ENCODE measurements around the gene DCPS.
A peak's percentile ranks its signal among the peaks of the same experiment; 100 is the strongest.
"Not testable (repeated sequence)": the region's sequence is repeated elsewhere in the genome, so short reads cannot be mapped to it uniquely, and the experiment has no call there.

DCPS gene

GRCh38 chr11:126303623-126304456 lies at the start of gene DCPS:
Gene DCPS (plus strand): TSS chr11:126304060. CDS start chr11:126304081, 21 bp downstream.
- peak; percentile 81 for DNase-seq (ENCODE audit: low read depth)

GRCh38 chr11:126254819-126255218 lies 49.0 kb upstream of the DCPS start:
- no peak for DNase-seq (ENCODE audit: low read depth)

- not testable (repeated sequence) for DNase-seq (ENCODE audit: low read depth)
Measured at GRCh38 chr11:126255507-126255906, 48.4 kb upstream of the DCPS start.

- no peak for DNase-seq (ENCODE audit: low read depth)
Measured at GRCh38 chr11:126256216-126256615, 47.6 kb upstream of the DCPS start.

DNA sequence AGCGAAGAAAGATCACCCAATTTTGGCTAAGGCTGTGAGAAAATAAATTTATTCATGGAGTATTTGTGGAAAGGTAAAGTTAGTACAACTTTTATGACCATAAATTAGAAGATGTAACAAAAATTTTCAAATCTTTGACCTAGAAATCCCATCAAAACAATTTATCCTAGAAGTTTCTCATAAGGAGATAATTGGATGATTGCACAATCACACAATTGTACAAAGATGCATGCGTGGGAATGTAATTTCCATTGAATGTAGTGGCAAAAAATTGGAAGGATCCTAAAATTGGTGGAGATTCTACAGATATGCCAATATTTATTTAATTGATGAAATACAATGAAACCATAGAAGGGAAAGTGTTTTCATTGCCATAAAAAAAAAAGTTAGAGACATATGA lies 46.7 kb upstream of the DCPS start:
- DNase-seq (ENCODE audit: low read depth): no peak

GRCh38 chr11:126257764-126258163 lies 46.1 kb upstream of the DCPS start:
- no peak for DNase-seq (ENCODE audit: low read depth)

- DNase-seq (ENCODE audit: low read depth): no peak
Measured at GRCh38 chr11:126262216-126262615, 41.6 kb upstream of the DCPS start.

DNA sequence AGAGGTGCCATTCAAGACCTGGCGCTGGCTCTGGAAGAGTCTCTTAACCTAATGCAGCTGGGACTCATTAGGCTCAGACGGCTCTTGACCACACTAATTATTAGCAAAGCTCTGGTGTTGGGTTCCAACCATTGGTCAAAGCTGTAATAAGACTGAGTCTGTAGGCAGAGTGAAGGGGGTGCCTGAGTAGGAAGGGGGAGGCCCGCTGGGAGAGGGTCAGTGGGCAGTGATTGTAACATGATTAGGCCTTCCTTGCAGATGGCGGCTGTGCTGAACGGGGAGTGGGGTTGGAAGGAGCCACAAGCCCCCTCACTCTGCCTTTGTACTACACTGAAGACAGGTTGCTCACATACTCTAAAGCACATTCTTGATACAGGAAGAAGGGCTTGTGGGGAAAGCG lies 40.4 kb upstream of the DCPS start:
- DNase-seq (ENCODE audit: low read depth): no peak

DNA sequence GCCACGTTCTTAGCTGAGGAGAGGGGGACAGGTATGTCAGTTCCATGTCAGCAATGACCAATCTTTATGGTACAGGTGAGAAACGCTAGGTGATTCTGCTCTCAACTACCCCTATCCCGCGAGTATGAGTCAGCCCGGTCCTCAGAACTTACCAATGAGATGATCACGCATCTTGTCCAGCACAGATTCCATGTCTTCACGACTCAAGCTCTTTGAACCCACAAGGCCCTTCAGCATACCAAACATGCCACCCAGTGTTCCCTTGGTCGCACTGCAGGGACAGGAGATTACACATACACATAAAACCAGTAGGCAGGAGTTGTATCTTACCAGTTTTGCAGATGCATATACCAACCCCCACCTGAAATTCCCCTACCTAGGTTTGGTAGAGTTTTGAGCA lies 38.0 kb upstream of the DCPS start:
- DNase-seq (ENCODE audit: low read depth): no peak

- no peak for DNase-seq (ENCODE audit: low read depth)
Measured at GRCh38 chr11:126267650-126268049, 36.2 kb upstream of the DCPS start.

DNA sequence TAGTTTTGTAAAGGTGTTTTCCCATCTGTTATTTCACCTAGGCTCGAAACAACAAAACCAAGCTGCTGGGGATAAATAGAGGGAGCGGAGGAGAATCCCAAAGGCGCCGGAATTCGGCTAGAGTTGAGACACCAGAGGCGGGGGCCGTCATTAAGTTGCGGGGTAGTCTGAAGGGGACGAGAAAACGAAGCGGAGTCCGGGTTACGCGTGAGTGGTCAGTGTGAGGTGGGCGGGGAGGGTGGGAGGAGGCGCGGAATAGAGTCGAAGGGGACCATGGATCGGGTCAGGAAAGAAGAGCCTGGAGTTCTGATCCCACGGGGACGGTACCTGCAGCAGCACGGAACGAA lies 35.5 kb upstream of the DCPS start:
- no peak for DNase-seq (ENCODE audit: low read depth)

DNA sequence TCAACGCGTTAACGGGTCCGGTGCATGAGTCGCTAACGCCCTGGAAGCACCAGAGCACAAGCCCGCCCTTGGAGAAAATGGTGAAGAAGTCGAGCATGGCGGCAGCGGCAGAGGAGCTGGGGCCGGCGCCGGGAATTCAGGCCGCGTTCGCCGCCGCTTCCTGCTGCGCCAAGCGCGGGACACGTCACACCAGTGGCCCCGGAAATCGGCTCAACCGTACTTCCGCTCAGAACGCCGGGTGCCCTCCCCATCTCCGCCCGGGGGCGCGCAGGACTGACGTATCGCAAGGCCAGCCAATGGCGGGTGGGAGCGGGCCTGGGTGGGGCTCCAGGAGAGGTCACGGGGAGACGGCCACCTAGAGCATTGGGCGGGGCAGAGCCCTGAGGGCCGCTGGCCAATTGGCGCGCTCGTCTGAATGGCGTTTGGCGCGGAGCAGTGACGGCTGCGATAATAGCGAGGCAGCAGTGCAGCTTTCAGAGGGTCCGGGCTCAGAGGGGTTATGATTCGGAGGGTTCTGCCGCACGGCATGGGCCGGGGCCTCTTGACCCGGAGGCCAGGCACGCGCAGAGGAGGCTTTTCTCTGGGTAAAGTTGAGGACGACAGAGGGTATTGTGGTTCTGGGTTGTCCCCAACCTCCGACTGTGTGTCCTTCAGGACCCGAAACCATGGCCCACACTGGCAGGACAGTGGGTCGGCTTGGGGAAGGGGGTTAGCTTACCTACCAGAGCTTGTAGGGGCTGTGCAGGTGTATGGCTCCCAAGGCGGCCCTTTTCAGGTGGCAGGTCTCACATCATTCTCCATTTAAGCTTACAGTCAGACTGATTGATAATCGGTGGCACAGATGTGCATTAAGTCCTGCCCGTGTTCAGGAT lies 34.9 kb upstream of the DCPS start, which contains the start of the genes FOXRED1 and SRPRA:
Gene FOXRED1, plus strand, starts transcription at position 447 of the 872 bp plus-strand sequence. Its CDS starts 53 bp downstream, at position 500.
Gene SRPRA, minus strand, starts transcription at position 188 of the 872 bp plus-strand sequence. Its CDS starts 91 bp downstream, at position 97.
- DNase-seq (ENCODE audit: low read depth): peak; percentile 100

DNA sequence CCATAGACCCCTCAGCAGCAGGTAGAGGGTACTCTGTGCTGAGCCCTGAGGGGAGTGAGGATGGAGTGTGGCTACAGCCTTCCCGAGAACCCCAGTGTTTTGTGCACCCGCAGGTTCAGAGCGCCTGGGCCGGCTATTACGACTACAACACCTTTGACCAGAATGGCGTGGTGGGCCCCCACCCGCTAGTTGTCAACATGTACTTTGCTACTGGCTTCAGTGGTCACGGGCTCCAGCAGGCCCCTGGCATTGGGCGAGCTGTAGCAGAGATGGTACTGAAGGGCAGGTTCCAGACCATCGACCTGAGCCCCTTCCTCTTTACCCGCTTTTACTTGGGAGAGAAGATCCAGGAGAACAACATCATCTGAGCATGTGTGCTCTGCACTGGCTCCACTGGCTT lies 26.5 kb upstream of the DCPS start:
- no peak for DNase-seq (ENCODE audit: low read depth)

GRCh38 chr11:126277780-126278179 lies 26.1 kb upstream of the DCPS start:
- no peak for DNase-seq (ENCODE audit: low read depth)

DNA sequence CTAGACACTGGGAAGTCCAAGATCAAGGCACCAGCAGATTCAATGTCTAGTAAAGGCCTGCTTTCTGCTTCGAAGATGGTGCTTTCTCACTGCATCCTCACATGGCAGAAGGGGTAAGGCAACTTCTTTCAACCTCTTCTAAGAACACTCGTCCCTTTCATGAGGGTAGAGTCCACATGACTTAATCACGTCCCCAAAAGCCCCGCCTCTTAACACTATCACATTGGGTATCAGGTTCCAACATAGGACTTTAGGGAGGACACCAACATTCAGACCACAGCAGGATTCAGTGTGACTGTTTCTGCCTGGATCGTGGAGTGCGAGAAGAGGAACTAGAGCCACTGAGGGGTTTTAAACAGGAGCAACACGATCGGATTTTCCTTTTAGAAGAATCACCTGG lies 24.7 kb upstream of the DCPS start:
- DNase-seq (ENCODE audit: low read depth): no peak

- DNase-seq (ENCODE audit: low read depth): no peak
Measured at GRCh38 chr11:126280595-126280994, 23.3 kb upstream of the DCPS start.

DNA sequence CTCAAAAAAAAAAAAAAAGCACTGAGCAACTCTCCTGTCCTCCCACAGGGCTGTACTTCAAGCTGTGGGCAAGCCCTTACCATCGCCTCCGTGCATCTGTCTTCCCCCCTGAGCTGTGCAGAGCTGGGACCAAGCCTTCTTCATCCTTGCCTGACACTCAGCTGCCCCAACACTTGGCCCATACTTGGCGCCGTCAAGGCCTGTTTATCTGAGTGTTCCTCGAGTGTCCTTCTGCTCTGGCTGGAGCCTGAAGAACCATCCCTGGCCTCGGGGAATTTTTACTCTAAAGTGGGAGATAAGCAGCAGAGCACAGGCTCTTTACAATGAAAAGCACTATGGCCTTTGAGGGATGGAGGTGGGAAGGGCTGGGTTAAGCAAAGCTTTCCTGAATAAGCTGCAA lies 22.6 kb upstream of the DCPS start:
- DNase-seq (ENCODE audit: low read depth): no peak

DNA sequence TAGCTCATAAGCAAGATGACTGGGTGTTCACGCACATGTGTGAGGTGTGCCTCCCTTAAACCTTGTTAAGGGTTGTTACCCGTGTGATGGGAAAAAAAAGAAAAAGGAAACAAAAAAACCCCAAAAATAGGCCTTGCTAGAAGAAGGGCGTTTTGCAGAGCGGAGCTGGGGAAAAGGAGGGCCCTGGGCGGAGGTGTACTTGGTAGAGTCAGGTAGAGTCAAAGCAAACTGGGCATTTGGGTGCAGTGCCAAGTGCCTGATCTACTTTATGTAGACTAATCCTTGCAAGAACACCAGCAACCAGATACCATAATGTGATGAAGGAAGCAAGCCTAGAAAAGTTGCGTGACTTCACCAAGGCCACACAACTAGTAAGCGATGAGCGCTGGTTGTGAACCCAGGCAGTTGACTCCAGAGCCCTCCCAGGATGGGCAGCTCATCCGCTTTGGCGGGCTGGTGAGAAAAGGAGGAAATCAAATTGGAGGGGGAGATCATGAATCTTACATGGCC lies 22.1 kb upstream of the DCPS start:
- no peak for DNase-seq (ENCODE audit: low read depth)

GRCh38 chr11:126282361-126282735 lies 21.5 kb upstream of the DCPS start:
- DNase-seq (ENCODE audit: low read depth): peak; percentile 8

DNA sequence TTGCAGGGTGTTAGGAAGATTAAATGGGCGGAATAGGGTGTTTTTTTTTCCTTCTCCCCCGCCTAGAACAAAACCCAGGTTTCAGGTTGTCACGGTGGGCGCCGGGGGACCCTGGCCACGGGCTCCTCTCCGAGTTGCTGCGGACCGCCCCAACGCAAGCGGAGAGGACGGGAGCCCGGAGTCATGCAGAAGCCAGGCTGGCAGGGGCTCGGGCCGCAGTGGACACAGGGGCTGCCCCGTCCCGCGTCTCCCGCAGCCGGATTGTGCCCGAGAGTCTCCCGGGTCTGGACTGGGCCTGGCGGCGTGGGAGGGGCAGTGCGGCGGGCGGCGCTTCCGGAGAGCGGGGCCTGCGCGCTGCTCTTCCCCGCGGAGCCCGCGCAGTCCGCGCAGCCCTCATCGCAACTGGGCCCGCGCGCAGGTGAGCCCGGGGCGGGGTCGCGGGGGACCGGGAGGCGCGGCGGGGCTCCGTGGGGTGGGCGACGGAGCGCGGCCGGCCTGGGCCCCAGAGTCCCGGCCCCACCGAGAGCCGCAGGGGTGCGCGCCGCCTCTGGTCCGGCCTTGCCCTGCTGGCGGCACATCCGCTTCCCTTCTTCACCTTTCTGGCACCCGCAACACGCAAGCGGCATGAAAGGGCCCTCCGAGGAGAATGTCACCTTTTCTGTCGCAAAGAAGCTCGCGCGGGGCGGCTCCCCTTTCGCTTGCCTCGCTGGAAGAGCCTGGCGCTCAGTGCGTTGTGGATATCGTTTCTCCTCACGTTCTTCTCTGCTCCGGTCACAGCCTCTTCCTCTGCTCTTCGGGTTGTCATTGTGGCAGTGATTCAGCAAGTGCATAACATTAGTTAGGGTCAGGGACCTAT lies 20.9 kb upstream of the DCPS start, which contains the start of gene TIRAP:
Gene TIRAP, plus strand, starts transcription at position 358 of the 856 bp plus-strand sequence. CDS start 7,802 bp downstream, outside the sequence.
- peak; percentile 29 for DNase-seq (ENCODE audit: low read depth)

DNA sequence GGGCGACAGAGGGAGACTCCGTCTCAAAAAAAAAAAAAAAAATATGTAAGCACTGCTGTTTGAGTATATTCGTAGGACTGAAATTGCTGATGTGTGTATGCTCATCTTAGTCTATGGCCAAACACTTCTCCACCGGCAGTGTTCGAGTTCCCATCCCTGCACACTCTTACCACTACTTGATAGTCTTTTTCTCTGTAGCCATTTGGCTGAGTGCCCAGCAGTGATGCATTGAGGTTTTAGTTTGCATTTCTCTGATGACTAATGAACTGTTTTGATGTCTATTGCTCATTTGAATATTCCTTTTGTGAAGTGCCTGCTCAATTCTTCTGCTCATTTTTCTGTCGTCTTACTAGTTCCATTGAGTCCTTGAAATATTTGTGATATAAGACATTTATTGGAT lies 19.0 kb upstream of the DCPS start:
- DNase-seq (ENCODE audit: low read depth): peak; percentile 66

DNA sequence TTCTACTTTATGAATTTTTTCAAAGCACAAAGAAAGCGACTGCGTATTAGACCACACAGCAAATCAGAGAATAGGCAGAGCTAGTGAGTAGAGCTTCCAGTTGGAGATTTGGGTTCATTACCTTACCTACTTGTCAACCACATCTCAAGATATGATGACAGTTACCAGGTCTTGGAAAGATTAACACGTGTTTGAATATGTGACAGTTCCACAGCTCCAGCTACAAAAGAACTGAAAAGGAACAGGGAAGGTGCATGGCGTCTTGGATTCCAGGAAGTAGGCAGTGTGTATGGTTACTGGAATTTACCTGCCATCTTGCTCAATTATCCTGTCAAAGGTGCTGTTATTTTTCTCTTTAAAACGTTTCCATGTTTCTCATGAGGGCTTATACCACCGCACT lies 15.6 kb upstream of the DCPS start:
- DNase-seq (ENCODE audit: low read depth): no peak
